HL-60 (cell line): Measurements from ENCODE around the gene TH.

Experiments used
- DNase-seq, 2 experiments: peaks; one replicate each; pipeline ENCODE4 v3.0.0-alpha.2; 2010 to 2020; ENCODE audit warnings: low read depth in 1 of 2, low spot score in 1 of 2
- H3K27ac ChIP-seq: fragments of 250-450 bp; sonication (Bioruptor Pico); replicated peaks from 2 replicates; pipeline ENCODE4 v1.5.1; 2020; ENCODE audit warnings: mild to moderate bottlenecking, moderate library complexity
- H3K27me3 ChIP-seq: fragments of 250-450 bp; sonication (Bioruptor Pico); 2 replicates; pipeline ENCODE4 v1.5.1; 2021; ENCODE audit warnings: mild to moderate bottlenecking, moderate library complexity; ENCODE audit not compliant: insufficient read depth, poor library complexity, severe bottlenecking
- H3K4me3 ChIP-seq: replicated peaks from 2 replicates; pipeline ENCODE4 v1.5.1; 2011; ENCODE audit warnings: mild to moderate bottlenecking, control low read depth, low read length; ENCODE audit not compliant: insufficient read depth
- CTCF ChIP-seq: IDR thresholded peaks from one replicate; pipeline ENCODE4 v1.5.1; 2011; ENCODE audit warnings: low read length, control low read depth, inconsistent platforms; ENCODE audit not compliant: insufficient read depth
- GABPA ChIP-seq: IDR thresholded peaks from 2 replicates; pipeline ENCODE4 v1.6.1; 2012; ENCODE audit warnings: low read depth
- POLR2AphosphoS5 ChIP-seq: IDR thresholded peaks from 2 replicates; pipeline ENCODE4 v1.6.1; 2012; ENCODE audit warnings: low read depth
- REST ChIP-seq: IDR thresholded peaks from 2 replicates; pipeline ENCODE4 v1.6.1; 2012; ENCODE audit warnings: low read depth; ENCODE audit not compliant: insufficient replicate concordance
- SPI1 ChIP-seq: IDR thresholded peaks from 2 replicates; pipeline ENCODE4 v1.6.1; 2012; ENCODE audit warnings: low read depth, mild to moderate bottlenecking, borderline replicate concordance

Gene TH

GRCh38 chr11:2136952-2137201 is 34.7 kb downstream of the TH start:
- TF ChIP-seq POLR2AphosphoS5: no peak
- TF ChIP-seq CTCF: no peak
- TF ChIP-seq SPI1: no peak
- TF ChIP-seq GABPA: no peak
- no peak for TF ChIP-seq REST
- no peak overlapping the region for H3K27ac ChIP-seq
- DNase-seq: no peak
- peaks cover 68% of the 10 kb centered on the region for H3K27me3 ChIP-seq
- no peak overlapping the region for H3K4me3 ChIP-seq

GRCh38 chr11:2136209-2136951 is 35.2 kb downstream of the TH start:
- no peak for TF ChIP-seq POLR2AphosphoS5
- TF ChIP-seq REST: no peak
- no peak for TF ChIP-seq GABPA
- TF ChIP-seq SPI1: no peak
- TF ChIP-seq CTCF: no peak
- DNase-seq: no peak
- Histone ChIP-seq H3K27ac (no peak overlapping the region), H3K4me3 (no peak overlapping the region), H3K27me3 (peaks cover 63% of the 10 kb centered on the region)

GRCh38 chr11:2135648-2136201 is 35.9 kb downstream of the TH start:
- no peak overlapping the region for H3K27ac ChIP-seq
- no peak for DNase-seq
- no peak overlapping the region for H3K4me3 ChIP-seq
- TF ChIP-seq REST (no peak), GABPA (no peak), CTCF (no peak), POLR2AphosphoS5 (no peak), SPI1 (no peak)
- H3K27me3 ChIP-seq: peaks cover 57% of the 10 kb centered on the region
